ENCODE data around the gene ADAM8. TPM values are rescaled to one million over a fixed set of nuclear protein-coding genes. Genes with fewer than 3 reads are reported as not detected.

The ADAM8 gene
- total RNA-seq, 4 donors from 2014 or later, result 5.1 to 7.6 (median 5.9) TPM; not detected in 1

DNA sequence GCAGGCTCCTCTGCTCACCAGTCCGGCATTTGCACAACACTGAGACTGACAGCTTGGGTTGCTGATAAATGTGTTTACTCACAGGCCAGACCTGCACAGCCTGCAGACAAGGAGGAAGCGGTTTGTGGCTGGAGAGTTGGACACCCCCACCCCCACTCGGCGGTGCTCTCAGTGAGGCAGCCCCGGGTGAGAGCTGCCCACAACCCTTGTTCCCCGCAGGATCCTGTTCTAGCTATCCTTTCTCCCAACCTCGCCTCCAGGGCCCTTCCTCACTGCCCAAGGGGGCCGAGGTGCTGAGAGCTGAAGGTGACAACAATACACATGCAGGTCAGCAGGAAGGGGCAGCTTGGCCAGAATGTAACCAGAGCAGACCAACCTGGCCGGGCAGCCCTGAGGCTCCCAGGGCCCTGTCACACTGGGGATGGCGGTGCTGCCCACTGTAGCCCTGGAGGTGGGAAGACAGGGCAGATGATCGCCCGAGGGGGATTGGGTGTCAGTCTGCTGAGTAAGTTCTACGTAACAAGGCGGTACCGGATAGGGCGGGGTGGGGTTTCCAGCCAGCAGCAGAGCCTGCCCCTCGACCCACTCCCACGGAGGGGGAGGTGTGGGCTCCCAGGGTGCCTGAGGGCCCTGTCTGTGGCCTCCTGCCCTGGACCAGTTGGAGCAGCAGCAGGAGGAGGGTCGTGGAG, 2.1 kb upstream of the ADAM8 start:
- DNase-seq, result no peak
- Histone ChIP-seq H3K4me3 (no peak overlapping the region), H3K9me3 (no peaks in the 10 kb centered on the region), H3K4me1 (peaks cover 0 to 7% of the 10 kb centered on the region in 2 donors), H3K27me3 (no peaks in the 10 kb centered on the region), H3K27ac (no peak overlapping the region), H3K36me3 (no peaks in the 10 kb centered on the region)
- intact Hi-C loops (cut with DNase I; ENCODE audit: low total_unique reads), result no loop called here
- TF ChIP-seq CTCF (IDR thresholded peaks at IDR 0.05) (no peak), POLR2A (IDR thresholded peaks at IDR 0.05) (no peak)

DNA sequence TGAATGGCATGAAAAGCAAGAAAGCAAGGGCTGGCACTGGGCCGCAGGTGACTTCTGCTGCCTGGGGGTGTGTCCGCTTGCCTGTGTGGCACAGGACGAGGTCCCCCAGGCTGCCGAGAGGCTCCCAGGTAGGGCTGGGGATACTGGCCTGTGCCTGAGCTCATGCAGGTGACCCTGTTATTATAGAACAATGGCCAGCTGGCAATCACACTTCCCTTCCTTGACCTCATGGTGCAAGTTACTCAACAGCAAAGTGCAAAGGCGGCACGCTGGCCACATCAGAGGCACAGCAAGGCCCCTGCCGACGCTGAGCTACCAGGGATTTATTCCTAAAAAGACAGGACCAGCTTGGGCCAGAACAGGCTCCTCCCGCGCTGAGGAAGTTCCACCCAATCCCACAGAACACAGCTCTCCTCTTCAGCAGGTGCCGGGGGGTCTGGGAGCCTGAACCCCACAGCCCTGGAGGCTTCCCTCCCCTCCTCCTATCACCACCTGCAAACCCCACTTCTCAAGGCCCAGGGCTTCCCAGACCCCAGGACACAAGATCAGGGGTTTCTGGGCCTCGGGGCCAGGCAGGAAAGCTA, 1.4 kb upstream of the ADAM8 start:
- intact Hi-C loops (cut with DNase I; ENCODE audit: low total_unique reads), result no loop called here
- no peak for TF ChIP-seq POLR2A (IDR thresholded peaks at IDR 0.05)
- no peak for TF ChIP-seq CTCF (IDR thresholded peaks at IDR 0.05)
- Histone ChIP-seq H3K27ac (no peak overlapping the region), H3K4me1 (peaks cover 0 to 7% of the 10 kb centered on the region in 2 donors), H3K4me3 (no peak overlapping the region), H3K27me3 (no peaks in the 10 kb centered on the region), H3K9me3 (no peaks in the 10 kb centered on the region), H3K36me3 (no peaks in the 10 kb centered on the region)
- no peak for DNase-seq

DNA sequence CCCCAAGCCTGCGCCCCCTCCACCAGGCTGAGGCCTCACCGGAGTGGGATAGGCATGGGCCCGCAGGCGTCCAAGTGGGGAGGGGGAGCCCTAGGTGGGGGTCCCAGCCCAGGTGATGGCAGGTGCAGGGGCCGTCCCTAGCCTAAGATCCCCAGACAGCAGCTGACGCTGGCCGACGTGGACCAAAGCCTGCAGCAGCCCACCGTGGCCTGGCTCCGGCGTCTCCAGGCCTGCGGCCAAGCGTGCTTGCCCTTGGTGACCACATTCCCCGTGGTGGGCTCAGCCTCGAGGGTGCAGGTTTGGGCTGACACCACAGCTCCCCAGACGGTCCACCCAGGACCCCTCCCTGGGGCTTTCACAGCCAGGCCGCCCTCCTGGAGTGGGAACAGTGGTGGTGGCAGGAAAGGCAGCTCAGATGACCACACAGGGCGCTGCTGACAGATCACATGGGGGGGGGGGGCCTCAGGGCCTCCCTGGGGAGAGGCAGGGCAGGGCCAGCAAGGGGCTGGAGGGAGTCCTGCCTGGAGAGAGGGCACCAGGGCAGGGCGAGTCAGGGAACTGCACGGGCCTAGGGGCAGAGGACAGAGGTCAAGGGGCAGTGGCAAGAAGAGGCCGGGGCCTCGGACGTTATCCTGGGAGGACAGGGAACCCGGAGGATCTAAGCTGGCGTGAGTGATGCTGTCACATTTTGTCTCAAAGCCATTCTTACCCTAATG, 767 bp upstream of the ADAM8 start:
- DNase-seq, result no peak
- H3K9me3 ChIP-seq, result no peaks in the 10 kb centered on the region
- no peak overlapping the region for H3K4me3 ChIP-seq
- H3K27me3 ChIP-seq, result no peaks in the 10 kb centered on the region
- TF ChIP-seq CTCF (IDR thresholded peaks at IDR 0.05) (no peak), POLR2A (IDR thresholded peaks at IDR 0.05) (no peak)
- intact Hi-C loops (cut with DNase I; ENCODE audit: low total_unique reads), result no loop called here
- H3K36me3 ChIP-seq, result no peaks in the 10 kb centered on the region
- H3K4me1 ChIP-seq, result peaks cover 0 to 7% of the 10 kb centered on the region in 2 donors
- H3K27ac ChIP-seq, result no peak overlapping the region

GRCh38 chr10:133276100-133276434, 601 bp downstream of the ADAM8 start:
- intact Hi-C loops (cut with DNase I; ENCODE audit: low total_unique reads), result no loop called here
- no peak overlapping the region for H3K4me3 ChIP-seq
- no peaks in the 10 kb centered on the region for H3K27me3 ChIP-seq
- no peak overlapping the region for H3K27ac ChIP-seq
- no peak for TF ChIP-seq POLR2A (IDR thresholded peaks at IDR 0.05)
- TF ChIP-seq CTCF (IDR thresholded peaks at IDR 0.05), result no peak
- H3K36me3 ChIP-seq, result no peaks in the 10 kb centered on the region
- peaks cover 0 to 7% of the 10 kb centered on the region in 2 donors for H3K4me1 ChIP-seq
- H3K9me3 ChIP-seq, result no peaks in the 10 kb centered on the region
- no peak for DNase-seq

DNA sequence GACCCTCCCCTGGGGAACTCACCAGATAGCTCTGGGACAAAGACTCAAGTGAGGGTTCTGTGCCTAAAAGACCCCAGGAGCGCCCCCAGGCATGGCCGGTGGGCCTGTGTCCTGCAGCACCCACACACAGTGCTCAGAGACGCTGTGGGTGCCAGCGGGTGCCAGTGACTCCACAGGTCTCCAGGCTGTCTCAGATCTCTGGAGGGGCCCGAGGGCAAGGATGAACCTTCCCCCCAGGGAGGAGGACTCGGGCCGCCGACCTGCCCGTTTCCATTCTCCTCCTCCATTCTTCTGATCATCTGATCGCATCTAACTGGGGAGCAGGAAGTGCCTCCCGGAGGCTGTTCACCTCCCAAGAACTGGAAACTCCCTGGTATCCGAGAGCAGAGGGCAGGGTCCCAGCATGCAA, 980 bp downstream of the ADAM8 start:
- Histone ChIP-seq H3K9me3 (no peaks in the 10 kb centered on the region), H3K27me3 (no peaks in the 10 kb centered on the region), H3K27ac (no peak overlapping the region), H3K36me3 (no peaks in the 10 kb centered on the region), H3K4me1 (peaks cover 0 to 7% of the 10 kb centered on the region in 2 donors), H3K4me3 (no peak overlapping the region)
- TF ChIP-seq POLR2A (IDR thresholded peaks at IDR 0.05), result no peak
- TF ChIP-seq CTCF (IDR thresholded peaks at IDR 0.05), result no peak
- intact Hi-C loops (cut with DNase I; ENCODE audit: low total_unique reads), result no loop called here
- DNase-seq, result no peak
